GM21515 (cell line): ENCODE measurements around the gene CAPRIN2.

Experiments used
- ATAC-seq: cut with Tn5 transposase; IDR thresholded peaks from one replicate; pipeline ENCODE4 v1.9.1; 2021; ENCODE audit not compliant: unreplicated experiment

The CAPRIN2 gene

GRCh38 chr12:30700216-30700900 lies 54.4 kb downstream of the CAPRIN2 start:
- ATAC-seq, result no peak

DNA sequence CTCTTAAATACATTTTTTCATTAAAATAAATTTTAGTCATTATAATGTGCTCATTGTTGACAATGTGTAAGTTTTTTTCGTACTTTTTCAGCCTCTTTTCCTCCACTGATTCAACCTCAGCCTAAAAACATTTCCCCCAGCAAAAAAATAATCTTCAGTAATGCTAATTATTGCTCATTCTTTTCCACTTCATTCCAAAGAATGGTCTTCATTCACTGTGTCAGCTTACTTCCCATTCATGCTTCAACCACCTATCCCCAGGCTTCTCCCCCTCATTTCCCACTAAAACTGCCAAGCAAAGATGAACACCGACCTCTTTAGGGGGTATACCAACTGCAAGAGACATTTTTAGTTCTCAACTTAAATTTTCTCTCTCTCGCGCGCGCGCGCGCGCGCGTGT lies 56.4 kb downstream of the CAPRIN2 start:
- ATAC-seq, result no peak

DNA sequence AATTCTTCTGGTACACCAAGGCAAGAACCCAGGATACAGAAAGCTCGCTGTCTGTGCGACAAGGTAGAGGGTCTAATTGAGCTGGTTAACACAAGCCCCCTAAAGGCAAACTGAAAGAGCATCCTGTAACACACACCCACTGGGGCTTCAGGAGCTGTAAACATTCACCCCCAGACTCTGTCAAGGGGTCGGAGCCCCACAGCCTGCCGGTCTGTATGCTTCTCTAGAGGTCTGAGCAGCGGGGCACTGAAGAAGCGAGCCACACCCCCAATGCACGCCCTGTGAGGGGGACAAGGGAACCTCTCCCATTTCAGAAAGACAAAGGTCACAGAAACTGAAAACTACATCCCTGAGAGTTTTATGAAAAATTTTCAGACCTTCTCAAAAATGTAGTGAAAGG lies 57.8 kb downstream of the CAPRIN2 start:
- ATAC-seq, result no peak

- no peak for ATAC-seq
These were observed 58.3 kb downstream of the CAPRIN2 start for GRCh38 chr12:30696486-30696885.

DNA sequence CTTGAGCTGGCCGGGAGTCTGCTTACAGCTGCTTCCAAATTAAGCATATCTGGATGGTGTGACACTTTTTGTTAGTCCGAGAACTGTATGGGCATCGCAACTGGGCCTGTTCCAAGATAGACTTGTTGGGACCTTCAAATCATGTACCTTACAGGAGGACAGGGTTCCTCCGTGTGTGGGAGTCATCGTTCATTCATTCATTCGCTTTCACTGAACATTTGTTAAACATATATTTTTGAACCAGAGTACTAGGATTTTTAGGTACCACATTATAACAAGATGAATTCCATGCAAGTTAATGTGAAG lies 58.7 kb downstream of the CAPRIN2 start:
- ATAC-seq, result peak; percentile 35

- peak; percentile 73 for ATAC-seq
These were observed 59.3 kb downstream of the CAPRIN2 start, which contains the start of gene IPO8 for GRCh38 chr12:30695199-30696102. IPO8 (minus strand) TSS chr12:30695869; CDS start chr12:30695647, 222 bp downstream.

- ATAC-seq, result no peak
These were observed 60.1 kb downstream of the CAPRIN2 start for GRCh38 chr12:30694412-30695198.

GRCh38 chr12:30692470-30692869 lies 62.3 kb downstream of the CAPRIN2 start:
- ATAC-seq, result no peak

DNA sequence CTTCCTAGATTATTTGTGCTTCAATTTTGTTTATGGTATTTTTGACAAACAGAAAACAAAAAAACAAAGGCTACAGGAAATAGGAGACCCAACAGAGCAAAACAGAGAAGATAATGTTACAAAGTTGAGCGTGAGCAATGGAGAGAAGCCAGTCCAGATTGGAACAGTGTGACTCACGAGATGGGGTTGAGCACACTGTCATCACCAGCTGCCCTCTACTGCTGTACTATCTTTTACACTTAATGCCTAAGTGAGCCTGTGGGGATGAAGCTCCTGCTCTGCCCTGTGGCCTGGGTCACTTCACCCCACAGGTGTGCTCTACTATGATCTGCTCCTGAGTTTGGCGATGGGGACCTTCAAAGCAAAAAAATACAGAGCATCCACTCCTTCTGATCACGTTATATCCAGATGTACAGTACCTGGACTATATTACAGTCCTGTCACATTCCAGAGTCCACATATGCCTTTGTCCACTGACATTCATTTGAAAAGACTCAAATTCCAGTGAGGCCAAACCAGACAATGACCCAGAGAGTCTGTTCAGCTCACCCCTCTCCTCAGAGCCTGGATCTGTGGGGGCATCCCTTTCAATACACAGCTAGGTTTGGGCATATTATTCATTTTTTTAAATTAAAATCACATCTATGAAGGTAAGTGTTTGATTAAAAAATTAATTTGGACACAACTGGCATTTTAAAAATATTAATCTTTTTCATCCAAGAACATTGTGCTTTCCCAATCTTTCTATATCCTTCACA lies 63.5 kb downstream of the CAPRIN2 start:
- ATAC-seq, result no peak

GRCh38 chr12:30687265-30687986 lies 67.3 kb downstream of the CAPRIN2 start:
- ATAC-seq, result no peak

GRCh38 chr12:30679241-30679640 lies 75.5 kb downstream of the CAPRIN2 start:
- no peak for ATAC-seq

GRCh38 chr12:30678221-30678620 lies 76.5 kb downstream of the CAPRIN2 start:
- ATAC-seq, result no peak

DNA sequence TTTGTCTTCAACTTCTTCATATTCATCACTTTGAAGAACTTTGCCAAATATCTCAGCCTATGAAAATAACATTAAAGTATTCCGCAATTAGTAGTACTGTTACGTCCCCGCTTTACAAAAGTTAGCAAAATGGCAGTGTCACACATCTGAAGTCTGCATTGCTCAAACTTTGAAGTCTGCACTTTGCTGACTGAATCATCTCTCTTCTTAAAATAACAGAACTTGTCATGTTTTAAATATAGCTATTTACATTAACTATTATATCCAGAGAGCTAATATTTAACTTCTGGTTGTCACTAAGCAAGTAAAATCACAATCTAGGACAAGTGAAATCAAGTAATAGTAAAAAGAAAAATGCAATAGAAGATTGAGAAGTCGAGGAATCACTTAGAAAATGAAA lies 93.5 kb downstream of the CAPRIN2 start:
- ATAC-seq, result no peak
